SU-DHL-6 (cell line): ENCODE measurements around the gene VSIG10L.

Experiments used
- CTCF ChIP-seq: fragments of 200-600 bp; sonication (generic); IDR thresholded peaks from one replicate; pipeline ENCODE4 v1.5.1; 2017; ENCODE audit warnings: antibody characterized with exemption, mild to moderate bottlenecking, low read length, moderate library complexity; ENCODE audit not compliant: insufficient read depth, poor library complexity, severe bottlenecking
- EZH2phosphoT487 ChIP-seq: fragments of 200-600 bp; sonication (generic), shearing (Covaris generic); conservative IDR thresholded peaks from 2 replicates; pipeline ENCODE4 v1.6.1; 2018; ENCODE audit warnings: mild to moderate bottlenecking, antibody characterized with exemption, low read length, moderate library complexity, mixed read lengths

GRCh38 chr19:51382004-51382403 is 40.1 kb upstream of the VSIG10L start:
- TF ChIP-seq CTCF (no peak), EZH2phosphoT487 (no peak)
